OCI-LY1 (cell line): Measurements from ENCODE around the gene PTPRD.

ENCODE experiments used
- H2AFZ ChIP-seq: fragments of 200-600 bp; sonication (generic), shearing (Covaris generic); 2 replicates; pipeline ENCODE4 v1.6.0; 2014; ENCODE audit warnings: antibody characterized with exemption, mild to moderate bottlenecking, low read length
- H3F3A ChIP-seq: fragments of 200-600 bp; sonication (generic), shearing (Covaris generic); 2 replicates; pipeline ENCODE4 v1.6.0; 2014; ENCODE audit warnings: mild to moderate bottlenecking, antibody characterized with exemption, low read length, moderate library complexity; ENCODE audit not compliant: insufficient read depth
- H3K27ac ChIP-seq: fragments of 200-600 bp; sonication (generic); 2 replicates; pipeline ENCODE4 v1.5.1; 2014; ENCODE audit warnings: low read length, mixed run types, mild to moderate bottlenecking, low read depth; ENCODE audit not compliant: poor library complexity, severe bottlenecking
- H3K27me3 ChIP-seq: fragments of 200-600 bp; sonication (generic); 2 replicates; pipeline ENCODE4 v1.6.0; 2014; ENCODE audit warnings: antibody characterized with exemption, mild to moderate bottlenecking, low read length, moderate library complexity; ENCODE audit not compliant: insufficient read depth
- H3K36me3 ChIP-seq: fragments of 200-600 bp; sonication (generic); 2 replicates; pipeline ENCODE4 v1.6.1; 2014; ENCODE audit warnings: mild to moderate bottlenecking, antibody characterized with exemption, low read length, moderate library complexity, mixed read lengths; ENCODE audit not compliant: insufficient read depth
- H3K4me1 ChIP-seq: fragments of 200-600 bp; sonication (generic); 2 replicates; pipeline ENCODE4 v1.5.1; 2014; ENCODE audit warnings: mild to moderate bottlenecking, low read length, moderate library complexity; ENCODE audit not compliant: insufficient read depth, severe bottlenecking
- H3K4me2 ChIP-seq: fragments of 200-600 bp; sonication (generic), shearing (Covaris generic); 2 replicates; pipeline ENCODE4 v1.6.1; 2014; ENCODE audit warnings: low read length
- H3K4me3 ChIP-seq: fragments of 200-600 bp; sonication (generic); 2 replicates; pipeline ENCODE4 v1.5.1; 2014; ENCODE audit warnings: low read length, low read depth, mild to moderate bottlenecking, mixed read lengths; ENCODE audit not compliant: poor library complexity, severe bottlenecking
- H3K79me2 ChIP-seq: fragments of 200-600 bp; shearing (Covaris generic); 2 replicates; pipeline ENCODE4 v1.6.1; 2016; ENCODE audit warnings: mixed run types, low read length, mixed read lengths; ENCODE audit not compliant: insufficient read depth
- H3K9ac ChIP-seq: fragments of 200-600 bp; sonication (generic), shearing (Covaris generic); 2 replicates; pipeline ENCODE4 v1.6.1; 2014; ENCODE audit warnings: mild to moderate bottlenecking, low read length, mixed read lengths
- H3K9me2 ChIP-seq: fragments of 200-600 bp; sonication (generic), shearing (Covaris generic); 2 replicates; pipeline ENCODE4 v1.6.1; 2014; ENCODE audit warnings: low read depth, mild to moderate bottlenecking, low read length, mixed read lengths
- H3K9me3 ChIP-seq: fragments of 200-600 bp; shearing (Covaris generic); 2 replicates; pipeline ENCODE4 v1.6.1; 2014; ENCODE audit warnings: low read length, mixed read lengths
- H4K20me1 ChIP-seq: fragments of 200-600 bp; sonication (generic), shearing (Covaris generic); 2 replicates; pipeline ENCODE4 v1.6.0; 2016; ENCODE audit warnings: mild to moderate bottlenecking, low read length; ENCODE audit not compliant: insufficient read depth
- EZH2 ChIP-seq: fragments of 200-600 bp; sonication (generic), shearing (Covaris generic); IDR thresholded peaks from 2 replicates; pipeline ENCODE4 v1.8.0; 2017; ENCODE audit warnings: borderline replicate concordance, mixed run types, mild to moderate bottlenecking, antibody characterized with exemption, low read length, moderate library complexity, mixed read lengths
- TF ChIP-seq, protein P1 (sequence below): fragments of 200-600 bp; sonication (generic), shearing (Covaris generic); IDR thresholded peaks from 2 replicates; pipeline ENCODE4 v1.5.1; 2017; ENCODE audit warnings: mild to moderate bottlenecking, antibody characterized with exemption, low read length, moderate library complexity, mixed read lengths

PTPRD gene

GRCh38 chr9:8436786-8437185, 2176.0 kb downstream of the PTPRD start:
- Histone ChIP-seq H3K4me1 (no peaks in the 10 kb centered on the region), H3K9ac (no peak overlapping the region), H3K27ac (no peak overlapping the region), H3K36me3 (no peaks in the 10 kb centered on the region), H3K9me3 (no peaks in the 10 kb centered on the region), H3K79me2 (no peaks in the 10 kb centered on the region), H3K9me2 (no peaks in the 10 kb centered on the region), H3K4me2 (no peak overlapping the region), H3K27me3 (no peaks in the 10 kb centered on the region), H3K4me3 (no peak overlapping the region), H2AFZ (no peak overlapping the region), H3F3A (no peaks in the 10 kb centered on the region), H4K20me1 (no peaks in the 10 kb centered on the region)
- TF ChIP-seq, protein P1, sequence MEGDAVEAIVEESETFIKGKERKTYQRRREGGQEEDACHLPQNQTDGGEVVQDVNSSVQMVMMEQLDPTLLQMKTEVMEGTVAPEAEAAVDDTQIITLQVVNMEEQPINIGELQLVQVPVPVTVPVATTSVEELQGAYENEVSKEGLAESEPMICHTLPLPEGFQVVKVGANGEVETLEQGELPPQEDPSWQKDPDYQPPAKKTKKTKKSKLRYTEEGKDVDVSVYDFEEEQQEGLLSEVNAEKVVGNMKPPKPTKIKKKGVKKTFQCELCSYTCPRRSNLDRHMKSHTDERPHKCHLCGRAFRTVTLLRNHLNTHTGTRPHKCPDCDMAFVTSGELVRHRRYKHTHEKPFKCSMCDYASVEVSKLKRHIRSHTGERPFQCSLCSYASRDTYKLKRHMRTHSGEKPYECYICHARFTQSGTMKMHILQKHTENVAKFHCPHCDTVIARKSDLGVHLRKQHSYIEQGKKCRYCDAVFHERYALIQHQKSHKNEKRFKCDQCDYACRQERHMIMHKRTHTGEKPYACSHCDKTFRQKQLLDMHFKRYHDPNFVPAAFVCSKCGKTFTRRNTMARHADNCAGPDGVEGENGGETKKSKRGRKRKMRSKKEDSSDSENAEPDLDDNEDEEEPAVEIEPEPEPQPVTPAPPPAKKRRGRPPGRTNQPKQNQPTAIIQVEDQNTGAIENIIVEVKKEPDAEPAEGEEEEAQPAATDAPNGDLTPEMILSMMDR = no peak
- no peak for TF ChIP-seq EZH2

DNA sequence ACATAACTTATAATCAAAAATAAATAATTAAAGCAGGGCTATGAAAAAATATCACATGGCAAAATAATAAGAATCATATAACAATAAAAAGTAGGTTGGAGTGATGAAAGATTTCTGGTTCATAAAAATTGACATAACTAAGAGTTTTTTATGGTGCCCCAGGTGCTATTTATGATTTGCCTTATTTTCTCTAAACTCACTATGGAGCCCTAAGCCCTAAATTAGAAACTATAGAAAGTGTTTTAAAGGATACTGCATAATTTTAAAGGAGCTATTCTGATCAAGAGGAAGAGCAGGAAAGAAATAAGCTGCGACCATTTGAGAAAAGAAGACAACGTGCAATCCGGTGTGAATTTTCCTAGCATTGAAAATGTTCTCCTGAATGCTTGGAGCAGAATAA, 2178.2 kb downstream of the PTPRD start:
- no peaks in the 10 kb centered on the region for H3K9me2 ChIP-seq
- H3K9ac ChIP-seq = no peak overlapping the region
- no peaks in the 10 kb centered on the region for H3K27me3 ChIP-seq
- H3K79me2 ChIP-seq = no peaks in the 10 kb centered on the region
- H3K4me1 ChIP-seq = no peaks in the 10 kb centered on the region
- no peaks in the 10 kb centered on the region for H4K20me1 ChIP-seq
- no peak overlapping the region for H3K4me3 ChIP-seq
- no peaks in the 10 kb centered on the region for H3F3A ChIP-seq
- H2AFZ ChIP-seq = no peak overlapping the region
- H3K36me3 ChIP-seq = no peaks in the 10 kb centered on the region
- H3K27ac ChIP-seq = no peak overlapping the region
- H3K9me3 ChIP-seq = no peaks in the 10 kb centered on the region
- H3K4me2 ChIP-seq = no peak overlapping the region
- TF ChIP-seq, protein P1 = no peak
- no peak for TF ChIP-seq EZH2

- Histone ChIP-seq H3F3A (no peaks in the 10 kb centered on the region), H3K4me3 (no peak overlapping the region), H3K27ac (no peak overlapping the region), H3K36me3 (no peaks in the 10 kb centered on the region), H3K27me3 (no peaks in the 10 kb centered on the region), H3K4me2 (no peak overlapping the region), H3K9ac (no peak overlapping the region), H3K9me3 (no peaks in the 10 kb centered on the region), H3K4me1 (no peaks in the 10 kb centered on the region), H3K79me2 (no peaks in the 10 kb centered on the region), H4K20me1 (no peaks in the 10 kb centered on the region), H2AFZ (no peak overlapping the region), H3K9me2 (no peaks in the 10 kb centered on the region)
- TF ChIP-seq, protein P1 = no peak
- TF ChIP-seq EZH2 = no peak
These were observed 2180.6 kb downstream of the PTPRD start for GRCh38 chr9:8432224-8432623.
